T-helper 1 cell treated with Interleukin-12 subunit alpha and Interleukin-12 subunit beta and Interleukin-4 antibody, amounts not matched to agents 30 μg/mL and 1 μg/mL, for 36 hours (primary cell): ENCODE data around the gene RAB33A.
"Not testable (repeated sequence)": the region's sequence is repeated elsewhere in the genome, so short reads cannot be mapped to it uniquely, and the experiment has no call there.

Experiments
- H3K27ac Mint-ChIP-seq: one replicate; pipeline ENCODE4 v1.8.0; 2021; ENCODE audit warnings: mild to moderate bottlenecking, mixed read lengths
- H3K27me3 Mint-ChIP-seq: one replicate; pipeline ENCODE4 v1.8.0; 2021; ENCODE audit warnings: low read depth, mixed read lengths
- H3K36me3 Mint-ChIP-seq: one replicate; pipeline ENCODE4 v1.8.0; 2021; ENCODE audit warnings: low read depth, mixed read lengths
- H3K4me1 Mint-ChIP-seq: one replicate; pipeline ENCODE4 v1.8.0; 2021; ENCODE audit warnings: low read depth, mixed read lengths
- H3K4me3 Mint-ChIP-seq: one replicate; pipeline ENCODE4 v1.8.0; 2021; ENCODE audit warnings: mild to moderate bottlenecking, moderate library complexity, mixed read lengths
- H3K9me3 Mint-ChIP-seq: one replicate; pipeline ENCODE4 v1.8.0; 2021; ENCODE audit warnings: mixed read lengths

The RAB33A gene

GRCh38 chrX:130179579-130180215, 7.9 kb downstream of the RAB33A start:
- H3K4me1 Mint-ChIP-seq: peaks cover 36% of the 10 kb centered on the region

DNA sequence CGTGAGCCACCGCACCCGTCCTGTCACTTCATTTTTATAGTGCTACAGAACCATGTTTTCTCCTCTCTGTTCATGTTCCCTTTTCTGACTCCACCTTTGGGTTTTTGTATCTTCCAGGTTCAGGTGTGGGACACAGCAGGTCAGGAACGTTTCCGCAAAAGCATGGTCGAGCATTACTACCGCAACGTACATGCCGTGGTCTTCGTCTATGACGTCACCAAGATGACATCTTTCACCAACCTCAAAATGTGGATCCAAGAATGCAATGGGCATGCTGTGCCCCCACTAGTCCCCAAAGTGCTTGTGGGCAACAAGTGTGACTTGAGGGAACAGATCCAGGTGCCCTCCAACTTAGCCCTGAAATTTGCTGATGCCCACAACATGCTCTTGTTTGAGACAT, 12.4 kb downstream of the RAB33A start:
- Mint-ChIP-seq H3K27me3 (no peaks in the 10 kb centered on the region), H3K9me3 (no peaks in the 10 kb centered on the region), H3K36me3 (peaks cover 7% of the 10 kb centered on the region), H3K4me1 (peaks cover 14% of the 10 kb centered on the region), H3K4me3 (peak overlapping the region; percentile 46), H3K27ac (peak overlapping the region; percentile 59)

More at GRCh38 chrX:130179579-130180215, 7.9 kb downstream of the RAB33A start:
- H3K27ac Mint-ChIP-seq: no peak overlapping the region
- no peaks in the 10 kb centered on the region for H3K9me3 Mint-ChIP-seq
- no peaks in the 10 kb centered on the region for H3K27me3 Mint-ChIP-seq
- no peak overlapping the region for H3K4me3 Mint-ChIP-seq
- peaks cover 19% of the 10 kb centered on the region for H3K36me3 Mint-ChIP-seq

- H3K4me3 Mint-ChIP-seq: no peak overlapping the region
- peaks cover 2% of the 10 kb centered on the region for H3K36me3 Mint-ChIP-seq
- H3K27ac Mint-ChIP-seq: no peak overlapping the region
- H3K9me3 Mint-ChIP-seq: no peaks in the 10 kb centered on the region
- no peaks in the 10 kb centered on the region for H3K27me3 Mint-ChIP-seq
- H3K4me1 Mint-ChIP-seq: peaks cover 9% of the 10 kb centered on the region
Measured at GRCh38 chrX:130184857-130185256, 13.1 kb downstream of the RAB33A start.

GRCh38 chrX:130186651-130187050, 14.9 kb downstream of the RAB33A start:
- Mint-ChIP-seq H3K27me3 (no peaks in the 10 kb centered on the region), H3K4me3 (no peak overlapping the region), H3K9me3 (no peaks in the 10 kb centered on the region), H3K27ac (no peak overlapping the region), H3K4me1 (peaks cover 5% of the 10 kb centered on the region), H3K36me3 (no peaks in the 10 kb centered on the region)

GRCh38 chrX:130190801-130191200, 19.0 kb downstream of the RAB33A start:
- H3K27ac Mint-ChIP-seq: no peak overlapping the region
- H3K36me3 Mint-ChIP-seq: no peaks in the 10 kb centered on the region
- H3K4me3 Mint-ChIP-seq: no peak overlapping the region
- H3K9me3 Mint-ChIP-seq: no peaks in the 10 kb centered on the region
- H3K27me3 Mint-ChIP-seq: peaks cover 4% of the 10 kb centered on the region
- peaks cover 2% of the 10 kb centered on the region for H3K4me1 Mint-ChIP-seq

GRCh38 chrX:130196466-130196865, 24.7 kb downstream of the RAB33A start:
- no peak overlapping the region for H3K4me3 Mint-ChIP-seq
- no peaks in the 10 kb centered on the region for H3K36me3 Mint-ChIP-seq
- H3K4me1 Mint-ChIP-seq: peaks cover 2% of the 10 kb centered on the region
- H3K27me3 Mint-ChIP-seq: peaks cover 4% of the 10 kb centered on the region
- H3K27ac Mint-ChIP-seq: no peak overlapping the region
- no peaks in the 10 kb centered on the region for H3K9me3 Mint-ChIP-seq

- peaks cover 4% of the 10 kb centered on the region for H3K27me3 Mint-ChIP-seq
- H3K27ac Mint-ChIP-seq: no peak overlapping the region
- no peaks in the 10 kb centered on the region for H3K36me3 Mint-ChIP-seq
- H3K9me3 Mint-ChIP-seq: no peaks in the 10 kb centered on the region
- no peak overlapping the region for H3K4me3 Mint-ChIP-seq
- peaks cover under 1% of the 10 kb centered on the region for H3K4me1 Mint-ChIP-seq
Measured at GRCh38 chrX:130197464-130197863, 25.7 kb downstream of the RAB33A start.

- Mint-ChIP-seq H3K4me3 (no peak overlapping the region), H3K4me1 (no peaks in the 10 kb centered on the region), H3K36me3 (peaks cover 9% of the 10 kb centered on the region), H3K27me3 (no peaks in the 10 kb centered on the region), H3K27ac (no peak overlapping the region), H3K9me3 (no peaks in the 10 kb centered on the region)
Measured at GRCh38 chrX:130204647-130205046, 32.9 kb downstream of the RAB33A start.

DNA sequence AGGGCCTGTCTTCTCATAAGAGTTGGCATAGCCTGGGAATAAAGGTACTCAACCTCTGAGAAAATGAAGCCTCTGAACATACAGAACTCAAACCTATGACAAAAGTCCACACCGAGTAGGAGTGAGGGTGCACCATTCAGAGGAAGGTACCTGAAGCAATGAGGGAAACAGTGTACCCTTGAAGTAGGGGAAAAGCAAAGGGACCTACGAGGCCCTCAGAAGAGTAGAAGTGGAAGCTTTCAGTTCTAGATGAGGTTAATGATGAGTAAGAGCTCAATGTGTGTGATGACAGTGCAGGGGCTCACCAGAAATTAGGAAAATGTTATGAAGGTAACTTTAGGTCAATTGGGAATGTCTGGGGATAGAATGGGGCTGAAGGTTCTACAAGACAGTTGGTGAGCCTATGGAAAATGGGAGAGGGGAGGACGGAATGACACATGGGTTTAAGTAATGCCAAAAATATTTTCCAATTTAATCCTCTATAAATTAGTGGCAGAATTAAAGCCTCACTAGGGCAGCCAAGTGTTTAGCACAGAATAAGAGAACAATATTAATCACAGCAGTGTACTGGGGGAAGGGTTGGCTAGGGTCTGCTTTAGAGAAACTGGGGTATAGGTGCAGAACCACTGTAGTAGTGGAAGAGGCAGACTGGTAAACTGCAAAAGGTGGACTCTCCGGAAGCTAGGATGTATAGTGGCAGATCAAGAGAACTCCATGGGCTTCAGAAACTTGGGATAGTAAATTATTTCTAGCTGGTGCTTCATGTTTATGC, 39.8 kb downstream of the RAB33A start:
- Mint-ChIP-seq H3K36me3 (peaks cover 22% of the 10 kb centered on the region), H3K4me3 (no peak overlapping the region), H3K9me3 (no peaks in the 10 kb centered on the region), H3K4me1 (peaks cover 12% of the 10 kb centered on the region), H3K27me3 (no peaks in the 10 kb centered on the region), H3K27ac (peak overlapping the region; percentile 43)

GRCh38 chrX:130212371-130212770, 40.6 kb downstream of the RAB33A start:
- Mint-ChIP-seq H3K9me3 (no peaks in the 10 kb centered on the region), H3K36me3 (peaks cover 22% of the 10 kb centered on the region), H3K4me3 (no peak overlapping the region), H3K27ac (peak overlapping the region; percentile 19), H3K27me3 (no peaks in the 10 kb centered on the region), H3K4me1 (peaks cover 12% of the 10 kb centered on the region)

GRCh38 chrX:130213376-130213775, 41.6 kb downstream of the RAB33A start:
- Mint-ChIP-seq H3K36me3 (peaks cover 23% of the 10 kb centered on the region), H3K27ac (peak overlapping the region; percentile 62), H3K9me3 (no peaks in the 10 kb centered on the region), H3K4me3 (no peak overlapping the region), H3K4me1 (peaks cover 12% of the 10 kb centered on the region), H3K27me3 (no peaks in the 10 kb centered on the region)

DNA sequence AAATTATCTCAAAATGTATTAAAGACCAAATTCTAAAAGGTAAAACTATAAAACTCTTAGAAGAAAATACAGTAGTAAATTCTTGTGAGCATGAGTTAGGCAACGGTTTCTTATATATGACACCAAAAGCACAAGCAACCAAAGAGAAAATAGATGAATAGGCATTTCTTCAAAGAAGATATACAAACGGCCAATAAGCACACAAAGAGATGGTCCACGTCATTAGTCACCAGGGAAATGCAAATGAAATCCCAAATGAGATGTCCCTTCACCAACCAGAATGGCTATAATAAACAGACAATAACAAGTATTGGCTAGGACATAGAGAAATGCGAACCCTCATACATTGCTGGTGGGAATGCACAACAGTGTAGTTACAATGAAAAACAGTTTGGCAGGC, 44.6 kb downstream of the RAB33A start:
- H3K4me1 Mint-ChIP-seq: peaks cover 12% of the 10 kb centered on the region
- no peak overlapping the region for H3K4me3 Mint-ChIP-seq
- peaks cover 22% of the 10 kb centered on the region for H3K36me3 Mint-ChIP-seq
- no peaks in the 10 kb centered on the region for H3K27me3 Mint-ChIP-seq
- H3K9me3 Mint-ChIP-seq: no peaks in the 10 kb centered on the region
- no peak overlapping the region for H3K27ac Mint-ChIP-seq

DNA sequence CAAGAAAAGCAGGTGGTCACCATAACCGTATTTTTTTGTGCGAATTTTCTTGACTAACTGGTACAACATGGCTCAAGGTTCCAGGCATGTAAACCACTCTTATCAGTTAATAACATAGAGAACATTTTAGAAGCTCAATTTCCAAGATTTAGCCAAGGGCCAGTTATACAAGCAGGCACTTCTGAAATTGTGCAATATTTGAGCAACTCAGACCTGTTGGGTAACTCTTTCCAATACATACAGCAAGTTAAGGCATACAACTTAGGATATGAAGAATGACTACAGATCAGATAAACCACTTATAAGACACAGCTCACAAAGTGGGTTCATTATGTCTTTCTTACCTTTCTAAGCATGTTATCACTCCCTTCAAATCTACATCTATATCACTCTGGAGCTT, 53.0 kb downstream of the RAB33A start:
- Mint-ChIP-seq H3K27ac (no peak overlapping the region), H3K9me3 (no peaks in the 10 kb centered on the region), H3K36me3 (no peaks in the 10 kb centered on the region), H3K4me3 (no peak overlapping the region), H3K4me1 (no peaks in the 10 kb centered on the region), H3K27me3 (no peaks in the 10 kb centered on the region)

- no peaks in the 10 kb centered on the region for H3K9me3 Mint-ChIP-seq
- H3K4me1 Mint-ChIP-seq: no peaks in the 10 kb centered on the region
- H3K27ac Mint-ChIP-seq: no peak overlapping the region
- H3K36me3 Mint-ChIP-seq: peaks cover 5% of the 10 kb centered on the region
- no peaks in the 10 kb centered on the region for H3K27me3 Mint-ChIP-seq
- H3K4me3 Mint-ChIP-seq: no peak overlapping the region
Measured at GRCh38 chrX:130228871-130229270, 57.1 kb downstream of the RAB33A start.

GRCh38 chrX:130231184-130231583, 59.4 kb downstream of the RAB33A start:
- H3K27ac Mint-ChIP-seq, H3K36me3 Mint-ChIP-seq, H3K27me3 Mint-ChIP-seq, H3K4me1 Mint-ChIP-seq, H3K9me3 Mint-ChIP-seq, H3K4me3 Mint-ChIP-seq: not testable (repeated sequence)
